ENCODE measurements around the gene IGFBP7. TPM values are rescaled to one million over a fixed set of nuclear protein-coding genes. Genes with fewer than 3 reads are reported as not detected.

Gene IGFBP7
- 100 to 1,000 TPM; 466 to 679 (median 600) TPM for polyA plus RNA-seq (ENCODE audit: insufficient read length in 4 of 4)

DNA sequence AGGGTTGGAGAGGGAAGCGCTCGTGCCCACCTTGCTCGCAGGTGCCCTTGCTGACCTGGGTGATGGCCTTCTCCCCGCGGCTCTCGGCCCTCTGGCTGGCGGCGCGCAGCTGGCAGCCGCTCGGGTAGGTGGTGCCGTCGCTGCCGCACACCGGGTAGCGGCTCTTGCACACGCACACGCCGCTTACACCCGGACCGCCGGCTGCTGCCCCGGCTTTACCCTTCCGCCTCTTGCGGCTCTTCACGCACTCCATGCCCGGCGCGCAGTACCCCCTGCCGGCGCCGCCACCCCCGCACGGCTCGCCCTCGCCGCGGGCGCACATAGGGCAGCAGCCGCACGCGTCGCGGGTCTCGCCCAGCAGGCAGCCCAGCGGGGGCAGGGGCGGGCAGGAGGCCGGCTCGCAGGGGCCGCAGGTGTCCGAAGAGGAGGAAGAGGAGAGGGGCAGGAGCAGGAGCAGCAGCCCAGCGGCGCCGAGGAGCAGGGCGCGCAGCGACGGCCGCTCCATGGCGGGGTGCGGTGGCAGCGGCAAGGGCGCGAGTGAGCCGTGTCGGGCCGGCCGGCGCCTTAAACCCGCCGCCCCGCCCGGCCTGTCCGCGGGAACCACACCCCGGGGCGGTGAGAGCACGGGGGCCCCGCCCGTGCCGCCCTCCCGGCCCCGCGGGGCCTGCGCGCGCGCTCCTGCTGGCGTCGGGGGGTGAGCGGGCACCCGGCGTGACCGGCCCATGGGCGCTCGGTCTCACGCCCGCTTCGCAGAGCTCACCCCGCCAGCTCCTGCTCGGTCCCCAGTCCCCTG is at the start of gene IGFBP7:
Gene IGFBP7, minus strand, starts transcription at position 539 of the 793 bp plus-strand sequence. Its CDS starts 34 bp downstream, at position 505.
- no peak for DNase-seq (ENCODE audit: low read depth in 4 of 4, low spot score in 2 of 4)

- no peak for DNase-seq (ENCODE audit: low read depth in 4 of 4, low spot score in 2 of 4)
These were observed 49.7 kb upstream of the IGFBP7 start for GRCh38 chr4:57159866-57160265.

DNA sequence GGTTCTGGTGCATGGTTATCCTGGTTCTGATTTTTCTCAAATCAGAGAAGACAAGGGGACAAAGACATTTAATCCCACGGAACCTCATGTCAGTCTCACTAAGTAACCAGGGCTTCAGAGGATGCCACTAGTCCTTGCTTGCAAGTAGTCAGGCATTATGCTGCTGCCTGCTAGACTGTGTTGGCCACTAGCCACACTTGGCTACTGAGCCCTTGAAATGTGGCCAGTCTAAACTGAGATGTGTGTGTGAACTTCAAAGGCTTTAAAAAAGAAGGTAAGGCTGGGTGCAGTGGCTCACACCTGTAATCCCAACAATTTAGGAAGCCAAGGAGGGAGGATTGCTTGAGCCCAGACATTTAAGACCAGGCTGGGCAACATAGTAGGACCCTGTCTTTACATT is 48.6 kb upstream of the IGFBP7 start:
- DNase-seq (ENCODE audit: low read depth in 4 of 4, low spot score in 2 of 4) = no peak

DNA sequence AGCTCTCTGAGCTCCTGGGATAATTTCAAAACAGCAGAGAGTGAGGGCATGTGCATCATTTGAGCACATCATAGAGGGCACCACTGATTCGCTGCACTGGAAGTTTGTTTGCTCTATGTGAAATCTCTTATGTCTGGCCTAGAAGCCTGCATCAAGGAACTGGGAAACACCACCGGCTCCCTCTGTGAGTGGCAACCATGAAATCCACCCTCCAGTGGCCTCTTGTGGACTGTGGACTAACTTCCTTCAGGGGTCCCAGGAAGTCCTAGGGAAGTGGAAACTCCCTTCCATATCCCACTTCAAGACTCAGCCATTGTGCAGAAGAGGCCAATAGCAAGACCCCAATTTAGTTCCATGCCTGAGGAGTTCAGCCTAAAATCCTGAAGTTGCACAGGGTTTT is 48.0 kb upstream of the IGFBP7 start:
- no peak for DNase-seq (ENCODE audit: low read depth in 4 of 4, low spot score in 2 of 4)

- DNase-seq (ENCODE audit: low read depth in 4 of 4, low spot score in 2 of 4) = no peak
These were observed 47.5 kb upstream of the IGFBP7 start for GRCh38 chr4:57157596-57158137.

GRCh38 chr4:57156242-57156990 is 46.2 kb upstream of the IGFBP7 start:
- no peak for DNase-seq (ENCODE audit: low read depth in 4 of 4, low spot score in 2 of 4)

DNA sequence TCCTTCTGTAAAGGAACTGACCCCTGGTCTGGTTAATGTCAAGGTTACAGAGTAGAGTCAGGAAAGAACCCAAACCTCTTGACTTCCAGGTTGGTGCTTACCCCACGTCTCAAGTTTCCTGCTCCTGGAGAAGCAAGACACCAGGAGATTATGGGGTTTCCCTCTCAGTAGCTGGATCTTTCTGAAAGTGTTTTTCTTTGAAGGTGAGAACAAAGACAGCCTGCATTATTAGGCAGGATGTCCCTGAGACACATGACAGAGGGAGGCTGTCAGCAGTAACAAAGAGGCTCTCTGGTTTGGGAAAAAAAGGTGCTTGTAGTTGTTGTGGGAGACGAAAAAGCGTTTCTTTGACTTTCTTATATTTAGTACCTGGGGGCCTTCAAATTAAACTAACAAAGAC is 44.7 kb upstream of the IGFBP7 start:
- DNase-seq (ENCODE audit: low read depth in 4 of 4, low spot score in 2 of 4) = no peak

DNA sequence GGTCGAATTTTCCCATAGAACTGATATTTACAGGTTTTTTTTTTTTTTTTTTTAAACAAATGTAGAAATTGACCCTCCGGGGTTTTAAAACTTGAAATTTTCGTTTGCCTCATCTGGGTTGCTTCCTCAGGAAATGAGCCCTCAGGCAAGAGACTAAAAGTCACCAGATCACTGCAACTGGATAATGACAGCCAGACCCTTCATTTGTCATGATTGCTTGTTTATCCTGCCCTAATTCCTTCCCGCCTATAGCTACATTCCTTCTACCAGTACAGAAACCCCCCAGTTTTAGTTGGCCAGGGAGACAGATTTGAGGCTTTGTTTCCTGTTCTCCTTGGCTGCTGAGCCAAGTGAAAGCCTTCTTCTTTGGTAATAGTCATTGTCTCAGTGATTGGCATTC is 44.0 kb upstream of the IGFBP7 start:
- no peak for DNase-seq (ENCODE audit: low read depth in 4 of 4, low spot score in 2 of 4)

GRCh38 chr4:57153207-57153606 is 43.0 kb upstream of the IGFBP7 start:
- DNase-seq (ENCODE audit: low read depth in 4 of 4, low spot score in 2 of 4) = no peak

GRCh38 chr4:57151481-57151880 is 41.3 kb upstream of the IGFBP7 start:
- no peak for DNase-seq (ENCODE audit: low read depth in 4 of 4, low spot score in 2 of 4)

DNA sequence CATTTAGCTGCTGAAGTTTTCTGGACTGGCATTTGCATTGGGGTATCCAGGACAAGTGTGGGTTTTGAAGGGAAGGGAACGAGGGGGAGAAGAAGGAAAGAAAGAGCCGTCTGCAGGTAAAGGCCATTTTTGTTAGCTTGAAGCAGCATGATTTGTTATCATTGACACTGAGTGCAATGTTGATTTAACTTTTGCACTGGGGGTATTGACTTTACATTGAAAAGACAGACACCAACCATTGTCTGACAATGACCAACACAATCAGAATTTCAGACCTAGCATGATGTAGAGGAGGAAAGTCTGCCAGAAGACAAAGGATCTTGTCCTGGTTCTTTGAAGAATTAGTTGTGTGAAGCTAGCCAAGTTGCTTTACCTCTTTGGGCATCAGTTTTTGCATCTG is 39.6 kb upstream of the IGFBP7 start:
- no peak for DNase-seq (ENCODE audit: low read depth in 4 of 4, low spot score in 2 of 4)

- no peak for DNase-seq (ENCODE audit: low read depth in 4 of 4, low spot score in 2 of 4)
These were observed 38.8 kb upstream of the IGFBP7 start for GRCh38 chr4:57148831-57149505.

DNA sequence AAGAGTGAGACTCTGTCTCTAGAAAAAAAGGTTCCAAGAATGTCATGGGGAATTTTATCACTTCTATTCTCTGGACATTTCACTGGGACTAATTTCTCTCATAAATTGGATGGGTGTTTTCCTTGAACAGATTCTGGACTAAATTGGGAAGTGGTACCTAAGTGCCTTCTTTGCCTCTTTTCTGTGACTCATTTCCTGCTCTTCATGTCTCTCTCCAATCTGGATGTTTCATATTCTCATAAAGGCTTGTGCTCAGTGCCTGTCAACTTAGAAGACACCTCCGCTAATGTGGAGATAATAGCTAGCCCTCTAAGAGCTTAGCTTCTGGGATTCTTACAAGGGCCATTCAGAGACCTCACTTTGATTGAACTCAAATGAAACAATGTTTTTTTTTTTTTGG is 38.0 kb upstream of the IGFBP7 start:
- no peak for DNase-seq (ENCODE audit: low read depth in 4 of 4, low spot score in 2 of 4)

DNA sequence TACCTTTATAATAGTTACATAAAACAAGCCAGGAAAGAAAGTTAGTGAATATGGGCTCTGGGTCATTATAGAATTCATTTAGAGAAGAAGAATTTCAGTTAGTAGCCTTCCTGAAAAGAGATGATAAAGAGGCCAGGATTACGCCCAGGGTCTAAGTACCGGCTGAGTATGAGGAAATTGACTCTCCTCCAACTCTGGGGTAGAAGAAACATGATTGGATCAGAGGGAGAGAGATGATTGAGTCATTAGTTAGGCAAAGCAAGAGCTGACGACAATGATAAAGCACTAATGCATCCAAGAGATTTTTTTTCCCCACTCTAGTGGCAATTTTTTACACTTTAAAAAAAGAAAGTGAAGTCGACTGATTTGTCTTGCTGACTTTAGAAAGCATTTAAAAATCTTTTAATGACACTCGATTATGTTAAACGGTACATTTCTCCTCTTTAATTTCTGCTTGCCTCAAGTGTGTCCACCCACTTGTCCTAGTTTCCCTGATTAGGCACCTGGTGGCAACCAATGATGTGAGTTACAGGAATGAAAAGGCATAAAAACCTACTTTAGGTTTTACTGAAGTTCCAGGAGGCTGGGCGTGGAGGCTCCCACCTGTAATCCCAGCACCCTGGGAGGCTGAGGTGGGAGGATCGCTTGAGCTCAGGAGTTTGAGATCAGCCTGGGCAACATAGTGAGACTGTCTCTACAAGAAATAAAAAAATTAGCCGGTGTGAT is 37.3 kb upstream of the IGFBP7 start:
- DNase-seq (ENCODE audit: low read depth in 4 of 4, low spot score in 2 of 4) = no peak

- no peak for DNase-seq (ENCODE audit: low read depth in 4 of 4, low spot score in 2 of 4)
These were observed 36.3 kb upstream of the IGFBP7 start for GRCh38 chr4:57146444-57146843.

- DNase-seq (ENCODE audit: low read depth in 4 of 4, low spot score in 2 of 4) = no peak
These were observed 34.3 kb upstream of the IGFBP7 start for GRCh38 chr4:57144466-57144865.

GRCh38 chr4:57139783-57140182 is 29.6 kb upstream of the IGFBP7 start:
- no peak for DNase-seq (ENCODE audit: low read depth in 4 of 4, low spot score in 2 of 4)

DNA sequence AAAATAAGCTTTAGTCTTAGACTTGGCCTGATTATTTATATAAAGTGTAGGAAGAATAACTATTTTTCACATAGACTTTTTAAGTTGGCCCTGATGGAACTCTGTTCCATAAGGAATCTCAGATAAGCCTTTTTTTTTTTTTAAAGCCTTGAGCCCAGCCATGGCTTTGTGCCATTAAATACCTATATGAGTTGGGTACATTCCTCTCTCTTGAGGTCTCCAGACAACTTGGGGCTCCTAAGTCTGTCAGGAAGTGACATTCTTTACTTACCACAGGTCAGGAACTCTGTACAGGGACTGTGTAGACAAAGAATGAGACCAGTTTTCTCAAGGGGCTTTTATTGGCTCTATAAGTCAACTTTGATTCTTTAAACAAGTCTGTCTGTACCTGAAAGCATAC is 27.1 kb upstream of the IGFBP7 start:
- DNase-seq (ENCODE audit: low read depth in 4 of 4, low spot score in 2 of 4) = no peak

DNA sequence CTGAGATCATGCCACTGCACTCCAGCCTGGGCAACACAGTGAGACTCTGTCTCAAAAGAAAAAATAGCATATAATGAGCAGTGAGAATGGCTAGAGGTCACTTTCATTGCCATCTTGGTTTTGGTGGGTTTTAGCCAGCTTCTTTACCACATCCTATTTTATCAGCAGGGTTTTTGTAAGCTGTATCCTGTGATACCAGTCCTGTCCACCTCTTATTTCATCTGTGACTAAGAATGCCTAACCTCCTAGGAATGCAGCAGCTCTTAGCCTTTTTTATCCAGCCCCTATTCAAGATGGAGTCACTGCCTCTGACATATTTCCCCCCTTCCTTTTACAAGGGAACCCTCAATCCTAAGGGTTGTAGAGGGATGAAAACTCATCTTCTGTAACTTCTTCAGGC is 26.1 kb upstream of the IGFBP7 start:
- no peak for DNase-seq (ENCODE audit: low read depth in 4 of 4, low spot score in 2 of 4)

- no peak for DNase-seq (ENCODE audit: low read depth in 4 of 4, low spot score in 2 of 4)
These were observed 22.6 kb upstream of the IGFBP7 start for GRCh38 chr4:57132743-57133137.

All from left renal cortex interstitium (tissue), 4 donors.